Stomach (tissue), 19 donors: Measurements from ENCODE around the gene KRT86. TPM values are rescaled to one million over a fixed set of nuclear protein-coding genes. Genes with fewer than 3 reads are reported as not detected.

Experiments
- DNase-seq, 2 donors: peaks; one replicate each; pipeline versions ENCODE4 v3.0.0 to v3.0.0-alpha.2; 2013 to 2019
- H3K27ac ChIP-seq, 5 donors: fragments of 200-600 bp in 4 of 5; sonication (generic) in 4 of 5; one replicate each; pipeline ENCODE4 v1.5.1; 2013 to 2019; ENCODE audit warnings: mild to moderate bottlenecking in 1 of 5, moderate library complexity in 1 of 5
- H3K27me3 ChIP-seq, 3 donors: fragments of 200-600 bp; sonication (generic); one replicate each; pipeline ENCODE4 v1.5.1; 2017 to 2019; ENCODE audit warnings: mixed run types in 1 of 3
- H3K36me3 ChIP-seq, 4 donors: fragments of 200-600 bp; sonication (generic); 1 replicate in 3 of 4; 2 replicates in 1 of 4; pipeline ENCODE4 v1.5.1; 2016 to 2019
- H3K4me1 ChIP-seq, 4 donors: fragments of 200-600 bp; sonication (generic); one replicate each; pipeline ENCODE4 v1.5.1; 2016 to 2019
- H3K4me3 ChIP-seq, 4 donors: fragments of 200-600 bp; sonication (generic) in 3 of 4; one replicate each; pipeline ENCODE4 v1.5.1; 2016 to 2019; ENCODE audit warnings: mild to moderate bottlenecking in 1 of 4
- H3K9me3 ChIP-seq, 4 donors: fragments of 200-600 bp; sonication (generic); one replicate each; pipeline ENCODE4 v1.5.1; 2016 to 2019
- CTCF ChIP-seq, 7 experiments: fragments of 450-650 bp in 4 of 7; fragments of 200-600 bp in 3 of 7; sonication (generic) in 3 of 7; IDR thresholded peaks; one replicate each; pipeline ENCODE4 v1.5.1; 2016 to 2019; ENCODE audit warnings: antibody characterized with exemption in 7 of 7, control low read depth in 2 of 7, mild to moderate bottlenecking in 1 of 7
- EP300 ChIP-seq: sonication (generic); formaldehyde crosslinking; IDR thresholded peaks from one replicate; pipeline ENCODE4 v1.6.1; 2017; ENCODE audit warnings: antibody characterized with exemption
- POLR2A ChIP-seq, 4 donors: fragments of 450-650 bp; IDR thresholded peaks; one replicate each; pipeline ENCODE4 v1.6.1; 2016; ENCODE audit warnings: antibody characterized with exemption in 4 of 4, control low read depth in 2 of 4, mild to moderate bottlenecking in 1 of 4, moderate library complexity in 1 of 4
- POLR2AphosphoS5 ChIP-seq, 3 donors: sonication (generic); formaldehyde crosslinking; IDR thresholded peaks; one replicate each; pipeline ENCODE4 v1.6.1; 2016; ENCODE audit warnings: antibody characterized with exemption in 3 of 3
- WGBS, 5 donors: extraction: QIAGEN DNeasy Blood & Tissue Kit in 3 of 5; methylation state at CpG; one replicate each; pipeline versions ENCODE4 v1.1.5 to v1.1.7; 2013 to 2018; 5-methylcytosine and 5-hydroxymethylcytosine counted together
- intact Hi-C: fragments of 100-400 bp; cut with DNase I; formaldehyde crosslinking; loops from one replicate; pipeline ENCODE4 v1.15.1; 2023; ENCODE audit warnings: low total_unique reads
- long read RNA-seq, 10 donors: transcript quantifications; one replicate each; lab custom pipeline, GENCODE V29; 2026
- polyA plus RNA-seq, 3 donors: library from polyadenylated mRNA; stranded (reverse); fragments of 200-250 nt; gene quantifications; one replicate each; pipeline ENCODE4 v1.2.3, GENCODE V29; 2013
- total RNA-seq, 5 donors: library from RNA; depleted of rRNA; stranded (reverse); fragments of >200 nt; gene quantifications; one replicate each; pipeline versions ENCODE4 v1.1.0 to v1.2.3, GENCODE V29; 2014 to 2016
- donor health status: healthy with polysubstance abuse.
- donor health status: Bipolar disorder and iron deficiency.
- donor health status: healthy.

Gene KRT86
- total RNA-seq = not detected
- not detected for polyA plus RNA-seq
- long read RNA-seq, donor 1, partial matches to known transcripts = 459 of 778 reads
- long read RNA-seq, donor 1, other reads (novel, unspliced or antisense) = 319 of 778 reads
- long read RNA-seq, donor 2 = 0 reads
- long read RNA-seq, donor 3 = 0 reads
- long read RNA-seq, donor 4 = 0 reads
- long read RNA-seq, donor 5 = 0 reads
- long read RNA-seq, donor 6 = 0 reads
- long read RNA-seq, donor 7 = 0 reads
- long read RNA-seq, donor 8 = 0 reads
- long read RNA-seq, donor 9 = 0 reads
- long read RNA-seq, donor 10 = 0 reads

GRCh38 chr12:52274521-52275120 lies at the start of gene KRT86:
KRT86 (plus strand) TSS chr12:52274645; CDS start chr12:52301917, 27,272 bp downstream.
- H3K27ac ChIP-seq = no peak within 1 kb of the TSS
- peak in 1 of 2 donors; percentile 9 for DNase-seq
- H3K9me3 ChIP-seq = no peaks in the 10 kb centered on the region
- intact Hi-C loops = no loop called here
- H3K4me1 ChIP-seq = peaks cover 5 to 13% (median 11%) of the 10 kb centered on the region in 4 donors
- TF ChIP-seq CTCF (IDR thresholded peaks at IDR 0.05) (no peak), POLR2AphosphoS5 (IDR thresholded peaks at IDR 0.05) (no peak), EP300 (no peak), POLR2A (IDR thresholded peaks at IDR 0.05) (no peak)
- no peaks in the 10 kb centered on the region for H3K36me3 ChIP-seq
- WGBS, 5 donors = 53 to 80% (median 71%) methylated on average over 3 of the region's 3 CpGs
- peaks cover 0 to 43% (median 0%) of the 10 kb centered on the region in 3 donors for H3K27me3 ChIP-seq
- no peak within 1 kb of the TSS for H3K4me3 ChIP-seq

- no peak overlapping the region for H3K4me3 ChIP-seq
- no peak for TF ChIP-seq EP300
- TF ChIP-seq POLR2AphosphoS5 (IDR thresholded peaks at IDR 0.05) = no peak
- no peak for TF ChIP-seq CTCF (IDR thresholded peaks at IDR 0.05)
- no peak for TF ChIP-seq POLR2A (IDR thresholded peaks at IDR 0.05)
- H3K27me3 ChIP-seq = peaks cover 0 to 26% (median 0%) of the 10 kb centered on the region in 3 donors
- peaks cover 0 to 24% (median 11%) of the 10 kb centered on the region in 4 donors for H3K4me1 ChIP-seq
- no peaks in the 10 kb centered on the region for H3K36me3 ChIP-seq
- H3K27ac ChIP-seq = no peak overlapping the region
- 84 to 87% (median 85%) methylated on average over 4 of the region's 4 CpGs for WGBS, 5 donors
- H3K9me3 ChIP-seq = peaks cover 0 to 4% (median 0%) of the 10 kb centered on the region in 4 donors
- intact Hi-C loops = no loop called here
- no peak for DNase-seq
Observed at GRCh38 chr12:52225752-52226151, 48.7 kb upstream of the KRT86 start.

DNA sequence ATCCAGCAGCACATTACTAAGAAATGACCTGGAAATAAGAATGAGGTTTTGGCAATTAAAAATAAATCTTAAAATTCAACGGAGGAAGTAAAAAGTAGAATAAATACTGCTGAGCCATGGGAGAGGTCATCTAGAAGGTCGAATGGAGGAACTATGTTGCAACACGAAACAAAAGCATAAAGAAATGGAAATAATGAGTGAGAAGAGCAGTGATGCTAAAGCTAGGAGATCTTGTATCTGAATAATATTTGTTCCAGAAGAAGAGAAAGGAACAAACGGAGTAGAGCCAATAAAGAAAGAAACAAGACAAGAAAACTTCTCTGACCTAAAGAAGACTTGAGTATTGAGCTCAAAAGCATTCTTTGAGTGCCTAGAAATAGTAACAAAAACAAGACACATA lies 48.0 kb upstream of the KRT86 start:
- Histone ChIP-seq H3K27me3 (peaks cover 0 to 33% (median 0%) of the 10 kb centered on the region in 3 donors), H3K4me3 (no peak overlapping the region), H3K36me3 (no peaks in the 10 kb centered on the region), H3K27ac (no peak overlapping the region), H3K4me1 (peaks cover 0 to 24% (median 18%) of the 10 kb centered on the region in 4 donors), H3K9me3 (peaks cover 0 to 4% (median 0%) of the 10 kb centered on the region in 4 donors)
- intact Hi-C loops = no loop called here
- no peak for TF ChIP-seq CTCF (IDR thresholded peaks at IDR 0.05)
- TF ChIP-seq EP300 = no peak
- TF ChIP-seq POLR2AphosphoS5 (IDR thresholded peaks at IDR 0.05) = no peak
- TF ChIP-seq POLR2A (IDR thresholded peaks at IDR 0.05) = no peak
- DNase-seq = no peak
- WGBS, 5 donors = 59 to 76% (median 66%) methylated on average over 4 of the region's 4 CpGs

GRCh38 chr12:52227606-52228166 lies 46.8 kb upstream of the KRT86 start:
- H3K9me3 ChIP-seq = peaks cover 0 to 4% (median 0%) of the 10 kb centered on the region in 4 donors
- H3K4me1 ChIP-seq = peaks cover 7 to 28% (median 25%) of the 10 kb centered on the region in 4 donors
- H3K4me3 ChIP-seq = no peak overlapping the region
- TF ChIP-seq POLR2AphosphoS5 (IDR thresholded peaks at IDR 0.05) = no peak
- TF ChIP-seq CTCF (IDR thresholded peaks at IDR 0.05) = no peak
- no peak for TF ChIP-seq EP300
- TF ChIP-seq POLR2A (IDR thresholded peaks at IDR 0.05) = no peak
- H3K36me3 ChIP-seq = no peaks in the 10 kb centered on the region
- intact Hi-C loops = no loop called here
- peaks cover 0 to 34% (median 7%) of the 10 kb centered on the region in 3 donors for H3K27me3 ChIP-seq
- H3K27ac ChIP-seq = no peak overlapping the region
- DNase-seq = no peak
- 64 to 83% (median 76%) methylated on average over 5 of the region's 5 CpGs for WGBS, 5 donors
